TTC549 (cell line): ENCODE data around the gene TAF11L9.
"Not testable (repeated sequence)": the region's sequence is repeated elsewhere in the genome, so short reads cannot be mapped to it uniquely, and the experiment has no call there.

Experiments used
- FAIRE-seq: peaks from 2 replicates; lab custom pipeline; 2012; peaks lifted over from hg19 to GRCh38; lab: Jason Lieb, UNC

TAF11L9 gene

DNA sequence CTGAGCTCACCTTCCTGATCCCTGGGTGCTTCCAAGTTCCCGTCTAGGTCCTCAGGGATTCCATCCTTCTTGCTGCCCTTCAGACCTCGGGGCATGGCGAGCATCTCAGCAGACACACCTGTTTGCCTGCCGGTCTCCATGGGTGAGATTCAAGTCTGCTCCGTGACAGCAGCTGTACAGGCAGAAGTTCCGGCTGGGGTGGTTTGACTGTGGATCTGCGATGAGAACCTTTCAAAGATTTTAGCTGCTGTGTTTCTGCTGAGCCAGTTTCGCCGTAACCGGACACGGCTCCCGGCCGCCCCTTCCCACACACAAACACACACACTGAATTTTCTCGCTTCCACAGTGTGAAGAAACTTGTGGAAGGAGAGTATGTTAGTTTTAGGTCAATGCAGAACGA lies at the start of gene TAF11L9:
Gene TAF11L9, minus strand, starts transcription at position 140 of the 400 bp plus-strand sequence.
- FAIRE-seq, result not testable (repeated sequence)

DNA sequence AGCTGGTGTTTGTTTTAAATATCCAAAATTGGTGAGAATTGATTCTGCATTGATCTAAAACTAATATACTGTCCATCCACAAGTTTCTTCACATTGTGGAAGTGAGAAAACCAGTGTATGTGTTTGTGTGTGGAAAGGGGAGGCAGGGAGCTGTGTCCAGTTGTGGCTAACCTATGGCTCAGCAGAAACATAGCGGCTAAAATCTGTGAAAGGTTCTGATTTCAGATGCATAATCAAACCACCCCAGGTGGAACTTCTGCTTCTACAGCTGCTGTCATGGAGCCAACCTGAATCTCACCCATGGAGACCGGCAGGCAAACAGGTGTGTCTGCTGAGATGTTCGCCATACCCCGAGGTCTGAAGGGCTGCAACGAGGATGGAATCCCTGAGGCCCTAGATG lies 40.0 kb upstream of the TAF11L9 start, which contains the start of gene TAF11L14:
Gene TAF11L14, plus strand, starts transcription at position 301 of the 400 bp plus-strand sequence.
- no peak for FAIRE-seq

DNA sequence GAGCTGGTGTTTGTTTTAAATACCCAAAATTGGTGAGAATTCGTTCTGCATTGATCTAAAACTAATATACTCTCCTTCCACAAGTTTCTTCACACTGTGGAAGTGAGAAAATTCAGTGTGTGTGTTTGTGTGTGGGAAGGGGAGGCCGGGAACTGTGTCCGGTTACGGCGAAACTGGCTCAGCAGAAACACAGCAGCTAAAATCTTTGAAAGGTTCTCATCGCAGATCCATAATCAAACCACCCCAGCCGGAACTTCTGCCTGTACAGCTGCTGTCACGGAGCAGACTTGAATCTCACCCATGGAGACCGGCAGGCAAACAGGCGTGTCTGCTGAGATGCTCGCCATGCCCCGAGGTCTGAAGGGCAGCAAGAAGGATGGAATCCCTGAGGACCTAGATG lies 37.6 kb upstream of the TAF11L9 start, which contains the start of gene TAF11L13:
Gene TAF11L13, plus strand, starts transcription at position 301 of the 400 bp plus-strand sequence.
- FAIRE-seq, result not testable (repeated sequence)

DNA sequence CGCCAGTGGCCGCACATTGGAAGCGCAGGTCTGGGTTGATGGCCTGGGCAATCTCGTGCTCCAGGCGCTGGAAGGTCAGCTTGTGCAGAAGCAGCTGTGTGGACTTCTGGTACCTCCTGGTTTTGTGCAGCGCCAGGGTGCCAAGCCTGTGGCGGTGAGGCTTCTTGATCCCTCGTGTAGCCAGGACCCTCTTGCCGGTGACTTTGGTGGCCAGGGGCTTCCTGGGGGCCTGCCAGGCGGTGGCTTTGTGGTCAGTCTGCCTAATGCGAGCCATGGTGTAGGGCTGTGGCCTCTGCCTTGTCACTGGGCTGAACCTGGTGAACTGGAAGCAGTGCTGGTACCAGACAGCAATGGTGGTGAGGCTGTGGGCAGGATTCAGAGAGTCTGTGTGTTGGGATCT lies 31.5 kb upstream of the TAF11L9 start:
- FAIRE-seq, result no peak

DNA sequence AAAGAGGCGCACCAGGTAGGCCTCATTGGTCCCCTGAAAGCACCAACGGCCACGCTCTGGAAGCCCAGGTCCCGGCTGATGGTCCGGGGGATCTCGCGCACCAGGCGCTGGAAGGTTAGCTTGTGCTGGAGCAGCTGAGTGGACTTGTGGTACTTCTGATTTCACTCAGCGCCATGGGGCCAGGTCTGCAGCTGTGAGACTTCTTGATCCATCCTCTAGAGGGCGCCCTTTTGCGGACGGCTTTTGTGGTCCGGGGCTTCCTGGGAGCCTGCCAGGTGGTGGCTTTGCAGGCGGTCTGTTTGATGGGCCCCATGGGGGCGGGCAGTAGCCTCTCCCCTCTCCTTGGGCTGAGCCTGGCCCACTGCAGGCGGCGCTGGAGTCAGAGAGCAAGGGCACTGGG lies 26.4 kb upstream of the TAF11L9 start:
- no peak for FAIRE-seq

DNA sequence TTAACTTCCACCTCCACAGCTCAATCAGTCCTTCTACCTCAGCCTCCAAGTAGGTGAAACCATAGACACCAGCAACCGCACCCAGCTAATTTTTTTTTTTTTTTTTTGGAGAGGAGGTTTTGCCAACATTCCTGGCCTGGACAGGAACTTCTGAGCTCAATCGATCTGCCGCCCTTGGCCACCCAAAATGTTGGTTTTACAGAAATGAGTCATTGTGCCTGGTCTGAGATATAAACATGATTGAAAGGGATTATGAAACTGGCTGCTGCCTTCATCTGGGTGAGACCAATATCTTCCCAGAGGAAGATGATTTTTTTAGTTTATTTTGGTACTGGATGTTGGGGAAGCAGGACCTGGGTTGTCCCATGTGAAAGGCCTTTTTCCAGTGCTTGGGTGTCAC lies 25.2 kb upstream of the TAF11L9 start:
- no peak for FAIRE-seq

DNA sequence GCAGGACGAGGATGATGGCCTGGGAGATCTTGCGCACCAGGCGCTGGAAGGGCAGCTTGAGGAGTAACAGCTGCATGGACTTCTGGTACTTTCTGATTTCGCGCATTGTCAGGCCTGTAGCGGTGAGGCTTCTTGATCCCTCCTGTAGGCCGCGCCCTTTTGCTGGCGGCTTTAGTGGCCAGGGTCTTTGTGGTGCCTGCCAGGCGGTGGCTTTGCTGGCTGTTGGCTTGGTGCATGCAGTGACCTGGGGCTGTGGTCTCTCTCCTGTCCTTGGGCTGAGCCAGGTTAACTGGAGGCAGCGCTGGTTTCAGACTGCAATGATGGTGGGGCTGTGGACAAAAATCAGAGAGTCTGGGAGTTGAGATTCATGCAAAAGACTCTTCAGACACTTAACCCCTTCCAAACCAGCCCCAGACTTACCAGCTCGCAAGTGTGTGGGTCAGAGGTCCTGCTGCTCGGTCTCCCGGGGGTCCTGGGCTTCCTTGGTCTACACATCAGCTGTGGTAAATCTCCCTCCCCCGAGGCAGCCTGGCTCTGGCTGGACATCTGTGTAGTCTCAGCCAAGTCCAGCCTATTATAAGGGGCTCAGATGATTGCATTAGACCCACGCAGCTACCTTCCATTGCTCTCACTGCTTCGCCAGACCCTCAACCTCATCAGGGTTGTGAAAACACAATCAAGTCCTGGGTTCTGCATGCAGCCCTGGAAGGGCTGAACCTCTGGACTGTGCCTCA lies 20.8 kb upstream of the TAF11L9 start:
- no peak for FAIRE-seq

DNA sequence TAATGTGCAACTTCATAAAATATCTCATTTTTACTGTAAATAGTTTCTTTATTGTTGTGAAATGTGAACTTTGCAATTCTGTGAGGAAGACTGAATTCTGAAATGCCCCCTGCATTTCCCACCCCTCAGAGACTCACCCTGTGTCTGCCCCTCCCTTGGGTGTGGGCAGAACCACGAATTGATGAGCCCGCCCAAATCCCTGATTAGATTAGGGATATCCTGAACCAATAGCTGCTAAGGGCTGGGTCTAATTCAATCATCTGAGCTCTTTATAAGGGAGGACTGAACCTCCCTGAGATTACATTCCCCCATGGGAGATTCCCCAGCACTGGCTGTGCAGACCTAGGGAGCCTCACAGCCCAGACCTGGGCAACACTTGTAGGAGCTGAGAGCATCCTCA lies 15.9 kb upstream of the TAF11L9 start, which contains the start of gene TAF11L12:
Gene TAF11L12, plus strand, starts transcription at position 301 of the 400 bp plus-strand sequence.
- not testable (repeated sequence) for FAIRE-seq

DNA sequence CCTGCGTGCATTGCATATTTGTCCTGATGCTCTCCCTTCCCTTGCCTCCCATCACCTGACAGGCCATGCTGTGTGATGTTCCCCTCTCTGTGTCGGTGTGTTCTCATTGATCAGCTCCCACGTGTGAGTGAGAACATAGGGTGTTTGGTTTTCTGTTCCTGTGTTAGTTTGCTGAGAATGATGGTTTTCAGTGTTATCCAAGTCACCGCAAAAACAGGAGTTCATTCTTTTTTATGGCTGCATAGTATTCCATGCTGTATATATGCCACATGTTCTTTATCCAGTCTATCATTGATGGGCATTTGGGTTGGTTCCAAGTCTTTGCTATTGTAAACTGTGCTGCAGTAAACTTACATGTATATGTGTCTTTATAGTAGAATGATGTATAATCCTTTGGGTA lies 13.3 kb upstream of the TAF11L9 start:
- FAIRE-seq, result not testable (repeated sequence)

DNA sequence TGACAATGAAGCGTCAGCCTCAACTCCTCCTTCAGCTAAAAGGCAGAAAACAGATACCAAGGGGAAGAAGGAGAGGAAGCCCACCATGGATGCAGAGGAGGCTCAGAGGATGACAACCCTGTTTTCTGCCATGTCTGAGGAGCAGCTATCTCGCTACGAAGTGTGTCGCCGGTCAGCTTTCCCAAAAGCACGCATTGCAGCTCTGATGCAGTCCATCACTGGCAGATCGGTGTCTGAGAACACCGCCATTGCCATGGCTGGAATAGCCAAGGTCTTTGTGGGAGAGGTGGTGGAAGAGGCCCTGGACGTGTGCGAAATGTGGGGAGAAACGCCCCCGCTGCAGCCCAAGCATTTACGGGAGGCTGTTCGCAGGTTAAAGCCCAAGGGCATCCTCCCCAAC lies 10.8 kb upstream of the TAF11L9 start:
- FAIRE-seq, result no peak

DNA sequence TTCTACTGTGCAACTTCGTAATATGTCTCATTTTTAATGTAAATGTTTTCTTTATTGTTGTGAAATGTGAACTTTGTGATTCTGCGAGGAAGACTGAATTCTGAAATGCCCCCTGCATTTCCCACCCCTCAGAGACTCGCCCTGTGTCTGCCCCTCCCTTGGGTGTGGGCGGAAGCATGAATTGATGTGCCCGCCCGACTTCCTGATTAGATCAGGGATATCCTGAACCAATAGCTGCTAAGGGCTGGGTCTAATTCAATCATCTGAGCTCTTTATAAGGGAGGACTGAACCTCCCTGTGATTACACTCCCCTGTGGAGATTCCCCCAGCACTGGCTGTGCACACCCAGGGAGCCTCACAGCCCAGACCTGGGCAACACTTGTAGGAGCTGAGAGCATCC lies 9.7 kb upstream of the TAF11L9 start, which contains the start of gene TAF11L11:
Gene TAF11L11, plus strand, starts transcription at position 304 of the 400 bp plus-strand sequence.
- FAIRE-seq, result not testable (repeated sequence)

DNA sequence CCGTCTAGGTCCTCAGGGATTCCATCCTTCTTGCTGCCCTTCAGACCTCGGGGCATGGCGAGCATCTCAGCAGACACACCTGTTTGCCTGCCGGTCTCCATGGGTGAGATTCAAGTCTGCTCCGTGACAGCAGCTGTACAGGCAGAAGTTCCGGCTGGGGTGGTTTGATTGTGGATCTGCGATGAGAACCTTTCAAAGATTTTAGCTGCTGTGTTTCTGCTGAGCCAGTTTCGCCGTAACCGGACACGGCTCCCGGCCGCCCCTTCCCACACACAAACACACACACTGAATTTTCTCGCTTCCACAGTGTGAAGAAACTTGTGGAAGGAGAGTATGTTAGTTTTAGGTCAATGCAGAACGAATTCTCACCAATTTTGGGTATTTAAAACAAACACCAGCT lies 3.5 kb upstream of the TAF11L9 start, which contains the start of gene TAF11L10:
Gene TAF11L10, minus strand, starts transcription at position 101 of the 400 bp plus-strand sequence.
- not testable (repeated sequence) for FAIRE-seq

DNA sequence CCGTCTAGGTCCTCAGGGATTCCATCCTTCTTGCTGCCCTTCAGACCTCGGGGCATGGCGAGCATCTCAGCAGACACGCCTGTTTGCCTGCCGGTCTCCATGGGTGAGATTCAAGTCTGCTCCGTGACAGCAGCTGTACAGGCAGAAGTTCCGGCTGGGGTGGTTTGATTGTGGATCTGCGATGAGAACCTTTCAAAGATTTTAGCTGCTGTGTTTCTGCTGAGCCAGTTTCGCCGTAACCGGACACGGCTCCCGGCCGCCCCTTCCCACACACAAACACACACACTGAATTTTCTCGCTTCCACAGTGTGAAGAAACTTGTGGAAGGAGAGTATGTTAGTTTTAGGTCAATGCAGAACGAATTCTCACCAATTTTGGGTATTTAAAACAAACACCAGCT lies 3.3 kb downstream of the TAF11L9 start, which contains the start of gene TAF11L8:
Gene TAF11L8, minus strand, starts transcription at position 101 of the 400 bp plus-strand sequence.
- FAIRE-seq, result not testable (repeated sequence)

DNA sequence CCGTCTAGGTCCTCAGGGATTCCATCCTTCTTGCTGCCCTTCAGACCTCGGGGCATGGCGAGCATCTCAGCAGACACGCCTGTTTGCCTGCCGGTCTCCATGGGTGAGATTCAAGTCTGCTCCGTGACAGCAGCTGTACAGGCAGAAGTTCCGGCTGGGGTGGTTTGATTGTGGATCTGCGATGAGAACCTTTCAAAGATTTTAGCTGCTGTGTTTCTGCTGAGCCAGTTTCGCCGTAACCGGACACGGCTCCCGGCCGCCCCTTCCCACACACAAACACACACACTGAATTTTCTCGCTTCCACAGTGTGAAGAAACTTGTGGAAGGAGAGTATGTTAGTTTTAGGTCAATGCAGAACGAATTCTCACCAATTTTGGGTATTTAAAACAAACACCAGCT lies 8.5 kb downstream of the TAF11L9 start, which contains the start of gene TAF11L7:
Gene TAF11L7, minus strand, starts transcription at position 101 of the 400 bp plus-strand sequence.
- not testable (repeated sequence) for FAIRE-seq
